Endodermal cell (in vitro differentiated cells): ENCODE measurements around the gene TNS3. TPM values are rescaled to one million over a fixed set of nuclear protein-coding genes. Genes with fewer than 3 reads are reported as not detected.

Experiments
- DNase-seq: peaks from one replicate; pipeline ENCODE4 v3.0.0-alpha.2; 2017
- H3K27ac ChIP-seq: 2 replicates; pipeline ENCODE4 v1.5.1; 2013; ENCODE audit warnings: mild to moderate bottlenecking, low read depth, low read length, moderate library complexity
- H3K27me3 ChIP-seq: 2 replicates; pipeline ENCODE4 v1.6.1; 2013; ENCODE audit warnings: mild to moderate bottlenecking, low read length, moderate library complexity; ENCODE audit not compliant: insufficient read depth, control insufficient read depth, poor library complexity, severe bottlenecking
- H3K36me3 ChIP-seq: 2 replicates; pipeline ENCODE4 v1.7.0; 2013; ENCODE audit warnings: mild to moderate bottlenecking, low read length, moderate library complexity; ENCODE audit not compliant: control insufficient read depth, insufficient read depth
- H3K4me1 ChIP-seq: one replicate; pipeline ENCODE4 v1.7.0; 2013; ENCODE audit warnings: low read length; ENCODE audit not compliant: control insufficient read depth, insufficient read depth
- H3K4me3 ChIP-seq: 2 replicates; pipeline ENCODE4 v1.5.1; 2013; ENCODE audit warnings: mild to moderate bottlenecking, low read length, moderate library complexity
- H3K9ac ChIP-seq: 2 replicates; pipeline ENCODE4 v1.6.1; 2013; ENCODE audit warnings: mild to moderate bottlenecking, low read length, moderate library complexity; ENCODE audit not compliant: poor library complexity, severe bottlenecking; ENCODE audit errors: extremely low read depth
- H3K9me3 ChIP-seq: 2 replicates; pipeline ENCODE4 v1.6.1; 2013; ENCODE audit warnings: mild to moderate bottlenecking, low read length, moderate library complexity; ENCODE audit not compliant: control insufficient read depth
- H3K27ac Mint-ChIP-seq: 2 replicates; pipeline ENCODE4 v1.8.0; 2020; ENCODE audit warnings: mixed read lengths
- H3K27me3 Mint-ChIP-seq: 2 replicates; pipeline ENCODE4 v1.8.0; 2021; ENCODE audit warnings: mild to moderate bottlenecking, mixed read lengths; ENCODE audit not compliant: insufficient read depth
- H3K36me3 Mint-ChIP-seq: 2 replicates; pipeline ENCODE4 v1.8.0; 2020; ENCODE audit warnings: low read depth, mixed read lengths
- H3K4me1 Mint-ChIP-seq: 2 replicates; pipeline ENCODE4 v1.8.0; 2020; ENCODE audit warnings: mixed read lengths
- H3K4me3 Mint-ChIP-seq: 2 replicates; pipeline ENCODE4 v1.8.0; 2020; ENCODE audit warnings: mild to moderate bottlenecking, moderate library complexity, mixed read lengths
- H3K9me3 Mint-ChIP-seq: 2 replicates; pipeline ENCODE4 v1.8.0; 2020; ENCODE audit warnings: mild to moderate bottlenecking, mixed read lengths
- WGBS, 2 experiments: methylation state at CpG; one replicate each; pipeline versions ENCODE4 v1.1.5 to v1.1.7; 2013; ENCODE audit warnings: missing lambda C conversion rate in 2 of 2, mixed read lengths in 1 of 2; ENCODE audit not compliant: insufficient coverage in 1 of 2, insufficient read length in 1 of 2; 5-methylcytosine and 5-hydroxymethylcytosine counted together
- total RNA-seq, 2 donors: library from RNA; stranded (reverse); fragmentation: NEBNext Ultra II Directional in 1 of 2; extraction: Animal tissue kit (Norgen Biotek cat#: 25700) in 1 of 2; gene quantifications; 2 replicates in 1 of 2; 3 replicates in 1 of 2; pipeline ENCODE4 v1.2.1, GENCODE V29; 2021
- TF ChIP-seq, protein P1 (sequence below): fragments of 200-600 bp; sonication (generic); conservative IDR thresholded peaks from 2 replicates; pipeline ENCODE4 v1.5.0; 2021; ENCODE audit warnings: antibody characterized with exemption, mild to moderate bottlenecking

TNS3 gene
- total RNA-seq, 2 donors from 2014 or later: 33.8 to 38.5 TPM

DNA sequence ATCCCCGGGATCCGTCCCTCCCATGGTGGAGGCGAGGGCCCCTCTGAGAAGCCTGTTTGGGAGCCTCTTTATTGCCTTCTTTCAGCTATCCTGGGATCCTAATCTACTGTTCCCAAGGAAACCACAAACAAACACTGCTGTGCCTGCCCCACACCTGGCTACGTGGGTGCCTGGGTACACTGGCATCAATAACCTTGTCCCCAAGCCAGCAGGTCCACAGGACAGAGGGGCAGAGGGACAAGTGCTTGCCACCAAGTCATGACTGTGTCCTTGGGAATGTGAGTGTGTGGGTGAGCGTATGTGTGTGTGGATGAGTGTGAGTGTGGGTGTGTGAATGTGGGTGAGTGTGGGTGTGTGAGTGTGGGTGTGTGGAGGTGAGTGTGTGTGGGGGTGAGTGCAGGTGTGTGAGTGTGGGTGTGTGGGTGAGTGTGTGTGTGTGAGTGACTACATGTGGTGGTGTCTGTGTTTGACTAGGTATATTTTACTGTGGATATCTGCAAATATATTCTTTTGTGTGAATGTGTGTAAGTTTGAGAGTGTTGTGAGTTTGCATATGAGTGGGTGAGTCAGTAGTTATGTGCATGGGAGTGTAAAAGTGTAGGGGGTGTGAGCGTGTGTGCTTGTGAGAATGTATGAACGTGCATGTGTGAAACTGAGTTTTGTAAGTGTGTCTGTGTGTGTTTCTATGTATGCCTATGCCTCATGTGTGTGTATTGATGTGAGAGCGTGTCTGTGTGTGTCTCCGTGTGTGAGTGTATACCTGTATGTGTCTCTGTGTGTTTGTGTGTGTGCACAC lies 96.1 kb downstream of the TNS3 start:
- Mint-ChIP-seq H3K36me3 (peaks cover 4% of the 10 kb centered on the region), H3K27ac (no peak overlapping the region), H3K9me3 (peaks cover 3% of the 10 kb centered on the region), H3K4me1 (peaks cover 57% of the 10 kb centered on the region), H3K27me3 (peaks cover 19% of the 10 kb centered on the region), H3K4me3 (no peak overlapping the region)
- H3K4me1 ChIP-seq: peaks cover 19% of the 10 kb centered on the region
- 60 to 93% methylated on average over 1 to 9 of the region's 9 CpGs for WGBS, 2 experiments
- H3K27me3 ChIP-seq: no peaks in the 10 kb centered on the region
- no peak overlapping the region for H3K9ac ChIP-seq
- no peaks in the 10 kb centered on the region for H3K36me3 ChIP-seq
- no peak overlapping the region for H3K27ac ChIP-seq
- peaks cover 7% of the 10 kb centered on the region for H3K9me3 ChIP-seq
- TF ChIP-seq, protein P1, sequence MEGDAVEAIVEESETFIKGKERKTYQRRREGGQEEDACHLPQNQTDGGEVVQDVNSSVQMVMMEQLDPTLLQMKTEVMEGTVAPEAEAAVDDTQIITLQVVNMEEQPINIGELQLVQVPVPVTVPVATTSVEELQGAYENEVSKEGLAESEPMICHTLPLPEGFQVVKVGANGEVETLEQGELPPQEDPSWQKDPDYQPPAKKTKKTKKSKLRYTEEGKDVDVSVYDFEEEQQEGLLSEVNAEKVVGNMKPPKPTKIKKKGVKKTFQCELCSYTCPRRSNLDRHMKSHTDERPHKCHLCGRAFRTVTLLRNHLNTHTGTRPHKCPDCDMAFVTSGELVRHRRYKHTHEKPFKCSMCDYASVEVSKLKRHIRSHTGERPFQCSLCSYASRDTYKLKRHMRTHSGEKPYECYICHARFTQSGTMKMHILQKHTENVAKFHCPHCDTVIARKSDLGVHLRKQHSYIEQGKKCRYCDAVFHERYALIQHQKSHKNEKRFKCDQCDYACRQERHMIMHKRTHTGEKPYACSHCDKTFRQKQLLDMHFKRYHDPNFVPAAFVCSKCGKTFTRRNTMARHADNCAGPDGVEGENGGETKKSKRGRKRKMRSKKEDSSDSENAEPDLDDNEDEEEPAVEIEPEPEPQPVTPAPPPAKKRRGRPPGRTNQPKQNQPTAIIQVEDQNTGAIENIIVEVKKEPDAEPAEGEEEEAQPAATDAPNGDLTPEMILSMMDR: no peak
- DNase-seq: no peak
- H3K4me3 ChIP-seq: no peak overlapping the region

DNA sequence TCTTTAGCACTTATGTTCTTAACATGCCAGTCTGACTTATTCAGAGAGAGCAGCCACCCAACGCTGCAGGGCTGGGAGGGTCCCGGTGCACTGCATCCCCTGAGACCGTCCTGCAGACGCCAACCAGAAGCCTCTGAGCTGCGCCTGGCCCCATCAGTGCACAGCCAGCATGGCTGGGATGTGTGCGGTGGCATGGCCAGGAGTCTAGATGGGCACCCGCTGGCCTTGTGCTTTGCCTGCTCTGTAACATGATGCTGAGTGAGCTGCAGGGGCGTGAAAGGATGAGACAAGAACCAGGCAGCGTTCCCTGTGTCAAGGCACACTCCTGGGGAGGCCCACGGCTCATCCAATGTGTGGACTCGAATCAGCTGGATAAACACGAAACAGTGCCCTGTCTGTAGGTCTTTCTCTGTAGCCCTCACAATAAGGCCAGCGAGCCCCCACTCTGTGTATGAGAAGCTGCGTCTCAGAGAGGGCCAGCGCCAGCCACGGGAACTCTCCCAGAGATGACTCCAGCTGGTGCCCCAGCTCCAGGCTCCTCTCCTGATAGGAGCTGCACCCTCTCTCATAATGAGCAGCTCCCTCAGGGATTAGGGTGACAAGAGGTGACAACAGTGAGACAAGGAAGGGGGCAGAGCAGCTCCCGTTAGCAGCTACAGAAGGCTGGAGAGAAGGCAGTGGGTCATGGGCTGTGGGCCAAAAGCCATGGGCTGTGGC lies 96.8 kb downstream of the TNS3 start:
- Histone ChIP-seq H3K4me3 (no peak overlapping the region), H3K36me3 (no peaks in the 10 kb centered on the region), H3K9ac (no peak overlapping the region), H3K4me1 (peaks cover 24% of the 10 kb centered on the region), H3K27ac (no peak overlapping the region), H3K9me3 (peaks cover 7% of the 10 kb centered on the region), H3K27me3 (no peaks in the 10 kb centered on the region)
- peaks cover 64% of the 10 kb centered on the region for H3K4me1 Mint-ChIP-seq
- peaks cover 19% of the 10 kb centered on the region for H3K27me3 Mint-ChIP-seq
- H3K4me3 Mint-ChIP-seq: no peak overlapping the region
- WGBS, 2 experiments: 93 to 96% methylated on average over 13 to 17 of the region's 17 CpGs
- H3K27ac Mint-ChIP-seq: no peak overlapping the region
- peaks cover 4% of the 10 kb centered on the region for H3K36me3 Mint-ChIP-seq
- no peak for DNase-seq
- peaks cover 3% of the 10 kb centered on the region for H3K9me3 Mint-ChIP-seq
- TF ChIP-seq, protein P1: no peak

DNA sequence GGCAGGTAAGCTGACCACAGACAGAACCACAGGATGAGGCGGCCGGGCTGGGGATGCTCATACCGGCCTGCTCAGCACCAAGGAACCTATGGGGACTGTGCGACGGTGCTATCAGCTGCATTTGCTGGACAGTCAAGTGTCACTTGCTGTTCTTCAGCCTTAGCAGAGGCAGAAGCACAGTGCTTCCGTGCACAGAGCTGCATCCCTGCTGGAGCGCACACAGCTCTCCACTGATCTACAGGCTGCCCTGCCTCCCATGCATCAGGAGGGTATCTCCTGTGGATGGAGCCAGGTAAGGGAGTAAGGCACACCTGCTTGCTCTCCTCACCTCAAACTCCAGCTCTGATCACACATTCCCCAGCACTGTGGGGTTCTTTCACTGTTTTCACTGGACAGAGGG lies 97.5 kb downstream of the TNS3 start:
- TF ChIP-seq, protein P1: no peak
- Histone ChIP-seq H3K9me3 (peaks cover 7% of the 10 kb centered on the region), H3K9ac (no peak overlapping the region), H3K27me3 (no peaks in the 10 kb centered on the region), H3K4me3 (no peak overlapping the region), H3K27ac (no peak overlapping the region), H3K36me3 (no peaks in the 10 kb centered on the region), H3K4me1 (peaks cover 20% of the 10 kb centered on the region)
- Mint-ChIP-seq H3K27me3 (peaks cover 19% of the 10 kb centered on the region), H3K4me1 (peaks cover 62% of the 10 kb centered on the region), H3K36me3 (peaks cover 4% of the 10 kb centered on the region), H3K27ac (no peak overlapping the region), H3K4me3 (no peak overlapping the region), H3K9me3 (peaks cover 3% of the 10 kb centered on the region)
- no peak for DNase-seq
- 92 to 95% methylated on average over 6 to 7 of the region's 7 CpGs for WGBS, 2 experiments
